Activated CD4-positive, CD25-positive, alpha-beta regulatory T cell (primary cell): ENCODE results near the gene P3H3.

ENCODE experiments used
- DNase-seq, 4 experiments: peaks; one replicate each; lab custom pipeline; 2025; lab: John Stamatoyannopoulos, UW

The P3H3 gene

GRCh38 chr12:6827982-6828780, at the start of gene P3H3:
TSS of gene P3H3 (plus strand) at chr12:6828407. CDS start at chr12:6828441, 34 bp downstream.
- DNase-seq, result no peak

GRCh38 chr12:6778574-6779550, 49.3 kb upstream of the P3H3 start:
- DNase-seq, result peak; percentile 71 to 80 (median 76)

GRCh38 chr12:6779708-6780432, 48.3 kb upstream of the P3H3 start:
- DNase-seq, result no peak

- DNase-seq, result no peak
Observed at GRCh38 chr12:6780573-6780972, 47.6 kb upstream of the P3H3 start.

GRCh38 chr12:6782119-6782518, 46.1 kb upstream of the P3H3 start:
- no peak for DNase-seq

GRCh38 chr12:6782850-6783566, 45.2 kb upstream of the P3H3 start:
- no peak for DNase-seq

GRCh38 chr12:6783828-6784227, 44.4 kb upstream of the P3H3 start:
- DNase-seq, result no peak

GRCh38 chr12:6784296-6784695, 43.9 kb upstream of the P3H3 start:
- no peak for DNase-seq

GRCh38 chr12:6784761-6785160, 43.4 kb upstream of the P3H3 start:
- no peak for DNase-seq

- DNase-seq, result no peak
Observed at GRCh38 chr12:6786416-6787094, 41.7 kb upstream of the P3H3 start.

GRCh38 chr12:6787309-6787708, 40.9 kb upstream of the P3H3 start:
- DNase-seq, result no peak

GRCh38 chr12:6788972-6789924, 39.0 kb upstream of the P3H3 start, which contains the start of gene CD4:
TSS of gene CD4 (plus strand) at chr12:6789528. CDS start at chr12:6800139, 10,611 bp downstream.
- DNase-seq, result peak in 3 of 4 experiments; percentile 30 to 56 (median 53)

- no peak for DNase-seq
Observed at GRCh38 chr12:6790496-6791150, 37.6 kb upstream of the P3H3 start.

GRCh38 chr12:6791931-6792520, 36.2 kb upstream of the P3H3 start:
- DNase-seq, result no peak

GRCh38 chr12:6792522-6793201, 35.5 kb upstream of the P3H3 start:
- no peak for DNase-seq

- no peak for DNase-seq
Observed at GRCh38 chr12:6795088-6795487, 33.1 kb upstream of the P3H3 start.

- DNase-seq, result no peak
Observed at GRCh38 chr12:6796576-6796975, 31.6 kb upstream of the P3H3 start.

GRCh38 chr12:6799147-6799546, 29.1 kb upstream of the P3H3 start:
- DNase-seq, result no peak
